ENCODE data around the gene TMPRSS11D. TPM values are rescaled to one million over a fixed set of nuclear protein-coding genes. Genes with fewer than 3 reads are reported as not detected.

TMPRSS11D gene
- total RNA-seq, 4 donors from 2014 or later, result not detected

DNA sequence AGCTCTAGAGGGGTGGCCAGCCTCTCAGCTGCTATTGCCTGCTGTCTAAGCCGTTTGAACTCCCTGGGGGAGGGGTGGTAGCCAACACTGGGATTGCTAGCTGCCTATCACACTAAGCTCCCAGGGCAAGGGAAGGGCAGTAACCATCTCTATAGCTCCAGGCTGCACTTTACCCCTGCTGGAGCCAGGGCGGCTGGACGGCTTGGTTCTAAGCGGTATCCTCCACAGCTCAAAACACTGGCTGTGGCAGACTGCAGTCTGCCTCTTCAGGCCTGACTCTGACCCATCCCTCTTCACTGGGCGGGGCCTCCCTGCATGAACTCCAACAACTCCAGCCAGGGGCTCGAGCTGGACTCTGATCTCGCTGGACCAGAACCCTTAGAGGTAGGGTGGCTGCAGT is 74.3 kb downstream of the TMPRSS11D start:
- ATAC-seq, result no peak
- intact Hi-C loops (cut with DNase I; ENCODE audit: low total_unique reads), result no loop called here
- H3K4me3 ChIP-seq, result no peak overlapping the region

DNA sequence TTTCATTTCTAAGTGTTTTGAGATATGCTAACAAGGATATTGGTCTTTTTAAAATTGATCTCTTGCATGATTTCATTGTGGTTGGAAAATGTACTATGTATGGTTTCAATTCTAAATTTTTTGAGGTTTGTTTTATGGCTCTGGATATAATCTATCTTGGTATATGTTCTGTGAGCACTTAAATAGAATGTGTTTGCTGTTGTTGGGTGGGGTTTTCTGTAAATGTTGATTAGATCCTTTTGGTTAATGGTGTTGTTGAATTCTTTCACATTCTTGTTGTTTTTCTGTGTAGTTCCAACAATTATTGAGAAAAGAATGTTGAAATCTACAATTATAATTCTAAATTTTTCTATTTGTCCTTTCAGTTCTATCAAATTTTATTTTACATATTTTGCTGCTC is 87.0 kb downstream of the TMPRSS11D start:
- no peaks in the 10 kb centered on the region for H3K4me1 ChIP-seq
- TF ChIP-seq, protein P1, sequence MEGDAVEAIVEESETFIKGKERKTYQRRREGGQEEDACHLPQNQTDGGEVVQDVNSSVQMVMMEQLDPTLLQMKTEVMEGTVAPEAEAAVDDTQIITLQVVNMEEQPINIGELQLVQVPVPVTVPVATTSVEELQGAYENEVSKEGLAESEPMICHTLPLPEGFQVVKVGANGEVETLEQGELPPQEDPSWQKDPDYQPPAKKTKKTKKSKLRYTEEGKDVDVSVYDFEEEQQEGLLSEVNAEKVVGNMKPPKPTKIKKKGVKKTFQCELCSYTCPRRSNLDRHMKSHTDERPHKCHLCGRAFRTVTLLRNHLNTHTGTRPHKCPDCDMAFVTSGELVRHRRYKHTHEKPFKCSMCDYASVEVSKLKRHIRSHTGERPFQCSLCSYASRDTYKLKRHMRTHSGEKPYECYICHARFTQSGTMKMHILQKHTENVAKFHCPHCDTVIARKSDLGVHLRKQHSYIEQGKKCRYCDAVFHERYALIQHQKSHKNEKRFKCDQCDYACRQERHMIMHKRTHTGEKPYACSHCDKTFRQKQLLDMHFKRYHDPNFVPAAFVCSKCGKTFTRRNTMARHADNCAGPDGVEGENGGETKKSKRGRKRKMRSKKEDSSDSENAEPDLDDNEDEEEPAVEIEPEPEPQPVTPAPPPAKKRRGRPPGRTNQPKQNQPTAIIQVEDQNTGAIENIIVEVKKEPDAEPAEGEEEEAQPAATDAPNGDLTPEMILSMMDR (IDR thresholded peaks at IDR 0.05 in 4 of 5, conservative IDR thresholded peaks at IDR 0.05 in 1 of 5), result no peak
- no peak for TF ChIP-seq POLR2A (IDR thresholded peaks at IDR 0.05)
- DNase-seq (no peak), ATAC-seq (no peak)
- H3K27ac ChIP-seq, result no peak overlapping the region
- in situ Hi-C loops (cut with MboI; ENCODE audit: low sequenced_read_pairs in 4 of 4) (no loop called here), intact Hi-C loops (cut with DNase I; ENCODE audit: low total_unique reads) (no loop called here)
- no peaks in the 10 kb centered on the region for H3K36me3 ChIP-seq
- no peaks in the 10 kb centered on the region for H3K9me3 ChIP-seq
- no peak overlapping the region for H3K4me3 ChIP-seq
- no peaks in the 10 kb centered on the region for H3K27me3 ChIP-seq

More for the DNA sequence above, 74.3 kb downstream of the TMPRSS11D start:
- Histone ChIP-seq H3K9me3 (no peaks in the 10 kb centered on the region), H3K27ac (no peak overlapping the region), H3K4me1 (no peaks in the 10 kb centered on the region), H3K27me3 (no peaks in the 10 kb centered on the region), H3K36me3 (no peaks in the 10 kb centered on the region)
- no peak for TF ChIP-seq POLR2A (IDR thresholded peaks at IDR 0.05)
- TF ChIP-seq, protein P1 (IDR thresholded peaks at IDR 0.05 in 4 of 5, conservative IDR thresholded peaks at IDR 0.05 in 1 of 5), result no peak
- no peak for DNase-seq
- in situ Hi-C loops (cut with MboI; ENCODE audit: low sequenced_read_pairs in 4 of 4), result no loop called here

DNA sequence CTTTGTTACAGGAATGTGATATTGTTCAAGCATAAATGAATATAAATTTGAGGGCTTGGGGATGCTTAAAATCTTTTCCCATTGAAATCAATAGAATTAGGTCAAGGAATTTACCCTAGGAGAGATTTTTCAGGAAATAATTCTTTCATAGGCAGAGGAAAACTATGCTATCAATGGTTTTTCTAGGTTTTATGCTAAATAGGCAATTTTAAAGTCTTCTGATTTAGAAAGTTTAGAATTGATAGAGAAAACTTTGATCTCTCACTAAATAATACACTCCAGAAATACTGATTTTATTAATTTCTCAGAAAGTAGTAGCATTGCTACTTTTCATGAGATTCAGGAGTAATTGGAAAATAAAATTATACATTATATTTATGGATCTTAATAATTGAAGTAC is 93.1 kb downstream of the TMPRSS11D start:
- ATAC-seq (no peak), DNase-seq (no peak)
- H3K4me3 ChIP-seq, result no peak overlapping the region
- H3K9me3 ChIP-seq, result no peaks in the 10 kb centered on the region
- in situ Hi-C loops (cut with MboI; ENCODE audit: low sequenced_read_pairs in 4 of 4) (no loop called here), intact Hi-C loops (cut with DNase I; ENCODE audit: low total_unique reads) (no loop called here)
- no peaks in the 10 kb centered on the region for H3K27me3 ChIP-seq
- TF ChIP-seq, protein P1 (IDR thresholded peaks at IDR 0.05 in 4 of 5, conservative IDR thresholded peaks at IDR 0.05 in 1 of 5), result no peak
- TF ChIP-seq POLR2A (IDR thresholded peaks at IDR 0.05), result no peak
- H3K4me1 ChIP-seq, result no peaks in the 10 kb centered on the region
- no peaks in the 10 kb centered on the region for H3K36me3 ChIP-seq
- no peak overlapping the region for H3K27ac ChIP-seq

DNA sequence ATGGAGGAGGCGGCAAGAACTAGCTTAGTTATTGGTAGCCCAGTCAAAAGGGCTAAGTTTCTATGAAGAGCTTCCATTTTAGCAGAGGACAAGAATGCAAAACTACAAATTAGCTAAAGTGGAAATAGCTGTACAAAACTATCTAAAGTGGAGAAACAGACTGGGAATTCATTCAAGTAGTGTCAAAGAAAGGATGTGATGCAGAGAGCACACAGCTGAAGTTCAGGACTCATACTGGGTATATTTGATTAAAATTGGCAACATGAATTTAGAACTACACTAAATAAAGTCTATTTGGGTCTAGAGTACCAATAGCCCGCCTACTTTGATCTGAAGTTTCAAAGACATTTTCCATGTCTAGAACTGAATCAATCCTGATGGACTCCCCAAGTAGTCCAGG is 96.5 kb downstream of the TMPRSS11D start:
- H3K4me1 ChIP-seq, result no peaks in the 10 kb centered on the region
- in situ Hi-C loops (cut with MboI; ENCODE audit: low sequenced_read_pairs in 4 of 4), result no loop called here
- H3K27me3 ChIP-seq, result no peaks in the 10 kb centered on the region
- ATAC-seq (no peak), DNase-seq (no peak)
- no peaks in the 10 kb centered on the region for H3K9me3 ChIP-seq
- H3K27ac ChIP-seq, result no peak overlapping the region
- no peak for TF ChIP-seq POLR2A (IDR thresholded peaks at IDR 0.05)
- TF ChIP-seq, protein P1 (IDR thresholded peaks at IDR 0.05 in 4 of 5, conservative IDR thresholded peaks at IDR 0.05 in 1 of 5), result no peak
- H3K4me3 ChIP-seq, result no peak overlapping the region
- no peaks in the 10 kb centered on the region for H3K36me3 ChIP-seq
- intact Hi-C loops (cut with DNase I; ENCODE audit: low total_unique reads), result no loop called here

DNA sequence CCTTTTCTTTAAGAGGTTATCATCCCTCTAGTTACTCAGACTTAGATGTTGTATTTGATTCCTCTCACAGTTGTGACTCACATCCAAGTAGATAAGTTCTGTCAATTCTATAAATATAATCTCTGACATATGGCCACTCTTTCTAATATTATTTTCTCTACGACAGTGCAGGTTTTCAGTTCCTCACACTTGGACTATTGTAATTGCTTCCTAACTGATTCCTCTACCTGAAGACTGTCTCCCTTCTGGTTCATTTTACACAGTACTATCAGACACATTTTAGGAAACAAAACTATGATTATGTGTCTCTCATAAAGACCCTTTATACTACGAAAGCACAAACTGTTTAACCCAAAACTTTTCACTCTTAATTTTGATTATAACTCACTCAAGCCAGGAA is 98.3 kb downstream of the TMPRSS11D start:
- no peak for DNase-seq

More for the DNA sequence above, 98.3 kb downstream of the TMPRSS11D start:
- in situ Hi-C loops (cut with MboI; ENCODE audit: low sequenced_read_pairs in 4 of 4), result no loop called here
- ATAC-seq, result no peak
- no peaks in the 10 kb centered on the region for H3K4me1 ChIP-seq
- H3K27me3 ChIP-seq, result no peaks in the 10 kb centered on the region
- intact Hi-C loops (cut with DNase I; ENCODE audit: low total_unique reads), result no loop called here
- no peaks in the 10 kb centered on the region for H3K9me3 ChIP-seq
- H3K36me3 ChIP-seq, result no peaks in the 10 kb centered on the region
- no peak overlapping the region for H3K4me3 ChIP-seq
- TF ChIP-seq, protein P1 (IDR thresholded peaks at IDR 0.05 in 4 of 5, conservative IDR thresholded peaks at IDR 0.05 in 1 of 5), result no peak
- TF ChIP-seq POLR2A (IDR thresholded peaks at IDR 0.05), result no peak
- H3K27ac ChIP-seq, result no peak overlapping the region

Data from gastrocnemius medialis (tissue), 4 donors.